Measurements from ENCODE around the gene DDIT3.

DNA sequence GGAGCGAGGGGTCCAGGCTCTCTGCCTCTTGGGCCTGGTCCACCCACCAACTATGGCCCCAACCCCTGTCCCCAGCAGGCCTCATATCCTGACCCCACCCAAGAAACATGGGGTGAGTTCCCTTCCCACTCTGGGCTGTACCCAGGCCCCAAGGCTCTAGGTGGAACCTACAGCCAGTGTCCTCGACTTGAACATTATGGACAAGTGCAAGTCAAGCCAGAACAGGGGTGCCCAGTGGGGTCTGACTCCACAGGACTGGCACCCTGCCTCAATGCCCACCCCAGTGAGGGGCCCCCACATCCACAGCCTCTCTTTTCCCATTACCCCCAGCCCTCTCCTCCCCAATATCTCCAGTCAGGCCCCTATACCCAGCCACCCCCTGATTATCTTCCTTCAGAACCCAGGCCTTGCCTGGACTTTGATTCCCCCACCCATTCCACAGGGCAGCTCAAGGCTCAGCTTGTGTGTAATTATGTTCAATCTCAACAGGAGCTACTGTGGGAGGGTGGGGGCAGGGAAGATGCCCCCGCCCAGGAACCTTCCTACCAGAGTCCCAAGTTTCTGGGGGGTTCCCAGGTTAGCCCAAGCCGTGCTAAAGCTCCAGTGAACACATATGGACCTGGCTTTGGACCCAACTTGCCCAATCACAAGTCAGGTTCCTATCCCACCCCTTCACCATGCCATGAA lies 49.2 kb downstream of the DDIT3 start:
- TF ChIP-seq CTCF (IDR thresholded peaks at IDR 0.05; ENCODE audit: low read depth, low read length) (no peak), POLR2A (IDR thresholded peaks at IDR 0.05; ENCODE audit: extremely low read depth, insufficient read length) (no peak), MAX (IDR thresholded peaks at IDR 0.05; ENCODE audit: low read depth, low read length) (no peak), MYC (IDR thresholded peaks at IDR 0.05; ENCODE audit: low read depth, low read length) (no peak)

All from NB4 (cell line).